Activated B cell treated with CpG ODN at 0.5 μM for 24 hours (primary cell): ENCODE data around the gene SPECC1L. TPM values are rescaled to one million over a fixed set of nuclear protein-coding genes. Genes with fewer than 3 reads are reported as not detected.

Experiments
- ATAC-seq: fragments of 200-7000 bp; cut with Tn5 transposase; one replicate; pipeline ENCODE4 v1.10.0; 2021; ENCODE audit warnings: low read depth, mild to moderate bottlenecking, moderate library complexity
- CTCF ChIA-PET: fragments of 350-600 bp; sonication (Branson Sonifier 250); formaldehyde crosslinking; loops from one replicate; lab custom pipeline; 2021; ENCODE audit warnings: antibody characterized with exemption; lab: Charles Lee
- POLR2A ChIA-PET: fragments of 350-600 bp; sonication (Branson Sonifier 250); formaldehyde crosslinking; loops from one replicate; lab custom pipeline; 2021; ENCODE audit warnings: antibody characterized with exemption; lab: Charles Lee
- DNase-seq: peaks from one replicate; pipeline ENCODE4 v3.0.0; 2022
- H3K27ac Mint-ChIP-seq: one replicate; pipeline ENCODE4 v1.8.0; 2020; ENCODE audit warnings: mixed read lengths
- H3K27me3 Mint-ChIP-seq: one replicate; pipeline ENCODE4 v1.8.0; 2021; ENCODE audit warnings: mixed read lengths
- H3K36me3 Mint-ChIP-seq: one replicate; pipeline ENCODE4 v1.8.0; 2021; ENCODE audit warnings: low read depth, mixed read lengths
- H3K4me1 Mint-ChIP-seq: one replicate; pipeline ENCODE4 v1.8.0; 2021; ENCODE audit warnings: mixed read lengths
- H3K4me3 Mint-ChIP-seq: one replicate; pipeline ENCODE4 v1.8.0; 2020; ENCODE audit warnings: mild to moderate bottlenecking, mixed read lengths
- H3K9me3 Mint-ChIP-seq: one replicate; pipeline ENCODE4 v1.8.0; 2020; ENCODE audit warnings: mixed read lengths
- CTCF ChIP-seq: fragments of 200-600 bp; IDR thresholded peaks from one replicate; pipeline ENCODE4 v1.8.0; 2022; ENCODE audit warnings: antibody characterized with exemption, mild to moderate bottlenecking
- intact Hi-C: fragments of 100-400 bp; cut with micrococcal nuclease; formaldehyde crosslinking; loops from one replicate; pipeline ENCODE4 v1.15.1; 2024
- total RNA-seq: library from RNA; stranded (reverse); gene quantifications from 2 replicates; pipeline ENCODE4 v1.2.3, GENCODE V29; 2022

SPECC1L gene
- total RNA-seq, 1 donor from 2014 or later: 59.0 TPM

GRCh38 chr22:24433828-24434470 is 163.3 kb downstream of the SPECC1L start:
- DNase-seq: peak; percentile 57
- Mint-ChIP-seq H3K9me3 (no peaks in the 10 kb centered on the region), H3K36me3 (peaks cover 22% of the 10 kb centered on the region), H3K4me3 (peak overlapping the region; percentile 78), H3K4me1 (peaks cover 98% of the 10 kb centered on the region), H3K27ac (peak overlapping the region; percentile 99), H3K27me3 (no peaks in the 10 kb centered on the region)
- TF ChIP-seq CTCF: no peak
- intact Hi-C loops: loop anchor here (1.0 to 10.0 kb wide), 11 partner anchors 10 to 1292 kb away; partner anchors contain the start of genes DERL3, GUCD1, RSPH14 and SNRPD3
- peak; percentile 69 for ATAC-seq
- POLR2A ChIA-PET: interaction anchor here (1.0 to 7.0 kb wide), 13 partner anchors 9 to 540 kb away, joined by 3 to 154 read pairs (median 6); partner anchors contain the start of genes ADORA2A, GUCD1 and MIF
- CTCF ChIA-PET: interaction anchor here (1.3 to 2.7 kb wide), 7 partner anchors 8 to 540 kb away, joined by 3 to 29 read pairs (median 6); partner anchors contain the start of gene MIF

- CTCF ChIA-PET: interaction anchor here (1.0 to 2.7 kb wide), 8 partner anchors 9 to 541 kb away, joined by 3 to 29 read pairs (median 5); partner anchors contain the start of gene MIF
- peak; percentile 77 for DNase-seq
- Mint-ChIP-seq H3K36me3 (peaks cover 26% of the 10 kb centered on the region), H3K9me3 (no peaks in the 10 kb centered on the region), H3K4me3 (peak overlapping the region; percentile 78), H3K4me1 (peaks cover 95% of the 10 kb centered on the region), H3K27ac (peak overlapping the region; percentile 99), H3K27me3 (no peaks in the 10 kb centered on the region)
- no peak for TF ChIP-seq CTCF
- POLR2A ChIA-PET: interaction anchor here (0.6 to 7.0 kb wide), 21 partner anchors 9 to 574 kb away, joined by 3 to 154 read pairs (median 5); partner anchors contain the start of genes ADORA2A, GUCD1 and MIF
- peak; percentile 76 for ATAC-seq
- intact Hi-C loops: loop anchor here (1.0 to 10.0 kb wide), 11 partner anchors 10 to 1292 kb away; partner anchors contain the start of genes DERL3, GUCD1, RSPH14 and SNRPD3
Measured at GRCh38 chr22:24434471-24435322, 164.1 kb downstream of the SPECC1L start.

GRCh38 chr22:24435323-24435645 is 164.7 kb downstream of the SPECC1L start:
- intact Hi-C loops: loop anchor here (2.0 to 10.0 kb wide), 5 partner anchors 76 to 680 kb away; partner anchors contain the start of genes DERL3, SPECC1L, VPREB3 and ZNF70
- Mint-ChIP-seq H3K9me3 (no peaks in the 10 kb centered on the region), H3K27ac (peak overlapping the region; percentile 99), H3K36me3 (peaks cover 26% of the 10 kb centered on the region), H3K4me1 (peaks cover 92% of the 10 kb centered on the region), H3K27me3 (no peaks in the 10 kb centered on the region), H3K4me3 (peak overlapping the region; percentile 78)
- CTCF ChIA-PET: interaction anchor here (1.0 to 2.7 kb wide), 8 partner anchors 9 to 541 kb away, joined by 3 to 29 read pairs (median 5); partner anchors contain the start of gene MIF
- POLR2A ChIA-PET: interaction anchor here (0.8 to 7.0 kb wide), 16 partner anchors 8 to 541 kb away, joined by 3 to 154 read pairs (median 4); partner anchors contain the start of genes ADORA2A, GUCD1 and MIF
- TF ChIP-seq CTCF: no peak
- DNase-seq: no peak
- ATAC-seq: no peak

- intact Hi-C loops: loop anchor here (2.0 to 10.0 kb wide), 5 partner anchors 75 to 681 kb away; partner anchors contain the start of genes DERL3, SPECC1L, VPREB3 and ZNF70
- no peak overlapping the region for H3K4me3 Mint-ChIP-seq
Measured at GRCh38 chr22:24435861-24436371, 165.3 kb downstream of the SPECC1L start.

More at GRCh38 chr22:24435861-24436371, 165.3 kb downstream of the SPECC1L start:
- no peaks in the 10 kb centered on the region for H3K27me3 Mint-ChIP-seq
- no peak for ATAC-seq
- POLR2A ChIA-PET: interaction anchor here (1.7 to 7.0 kb wide), 4 partner anchors 9 to 67 kb away, joined by 4 to 154 read pairs (median 11); partner anchors contain the start of gene ADORA2A
- H3K4me1 Mint-ChIP-seq: peaks cover 92% of the 10 kb centered on the region
- no peak for DNase-seq
- peaks cover 31% of the 10 kb centered on the region for H3K36me3 Mint-ChIP-seq
- H3K9me3 Mint-ChIP-seq: no peaks in the 10 kb centered on the region
- peak overlapping the region; percentile 99 for H3K27ac Mint-ChIP-seq
- CTCF ChIA-PET: interaction anchor here (0.6 to 2.7 kb wide), 4 partner anchors 9 to 67 kb away, joined by 3 to 29 read pairs (median 10); partner anchors contain the start of gene ADORA2A
- TF ChIP-seq CTCF: no peak
